MCF 10A (cell line): ENCODE data around the gene KLHL8. TPM values are rescaled to one million over a fixed set of nuclear protein-coding genes. Genes with fewer than 3 reads are reported as not detected.
"Not testable (repeated sequence)": the region's sequence is repeated elsewhere in the genome, so short reads cannot be mapped to it uniquely, and the experiment has no call there.

Experiments used
- BruUV-seq: library from RNA; stranded (reverse); fragments of 400-500 nt; replicated peaks from 2 replicates; lab custom pipeline; 2021; lab: Mats Ljungman, UMichigan
- CTCF ChIA-PET: fragments of 300-600 bp; sonication (Branson Sonifier 250); formaldehyde crosslinking; extraction: SDS; loops from one replicate; lab custom pipeline; 2021; ENCODE audit warnings: antibody characterized with exemption, inconsistent platforms; lab: Yijun Ruan, JAX
- POLR2A ChIA-PET: fragments of 300-600, 350-650 bp; sonication (Branson Sonifier 250); formaldehyde crosslinking; extraction: SDS; loops from one replicate; lab custom pipeline; 2020; ENCODE audit warnings: antibody characterized with exemption, inconsistent platforms; lab: Yijun Ruan, JAX
- DNase-seq: peaks from one replicate; pipeline ENCODE4 v3.0.0-alpha.2; 2018; ENCODE audit not compliant: unreplicated experiment
- H3K27ac Mint-ChIP-seq: one replicate; pipeline ENCODE4 v1.8.0; 2022; ENCODE audit warnings: mild to moderate bottlenecking, low read depth, mixed read lengths; ENCODE audit not compliant: unreplicated experiment
- H3K27me3 Mint-ChIP-seq: one replicate; pipeline ENCODE4 v1.8.0; 2022; ENCODE audit warnings: mixed read lengths; ENCODE audit not compliant: insufficient read depth, unreplicated experiment
- H3K36me3 Mint-ChIP-seq: one replicate; pipeline ENCODE4 v1.8.0; 2022; ENCODE audit warnings: mild to moderate bottlenecking, moderate library complexity, mixed read lengths; ENCODE audit not compliant: insufficient read depth, unreplicated experiment
- H3K4me1 Mint-ChIP-seq: one replicate; pipeline ENCODE4 v1.8.0; 2022; ENCODE audit warnings: mixed read lengths; ENCODE audit not compliant: insufficient read depth, unreplicated experiment
- H3K4me3 Mint-ChIP-seq: one replicate; pipeline ENCODE4 v1.8.0; 2022; ENCODE audit warnings: mild to moderate bottlenecking, moderate library complexity, mixed read lengths; ENCODE audit not compliant: unreplicated experiment
- H3K9me3 Mint-ChIP-seq: one replicate; pipeline ENCODE4 v1.8.0; 2022; ENCODE audit warnings: mixed read lengths; ENCODE audit not compliant: unreplicated experiment
- CTCF ChIP-seq: fragments of 200-600 bp; IDR thresholded peaks from one replicate; pipeline ENCODE4 v1.8.0; 2022; ENCODE audit warnings: antibody characterized with exemption, mild to moderate bottlenecking; ENCODE audit not compliant: unreplicated experiment
- intact Hi-C: fragments of 100-400 bp; cut with micrococcal nuclease; formaldehyde crosslinking; loops from 2 replicates; pipeline ENCODE4 v1.14.1; 2022
- total RNA-seq: library from RNA; stranded (reverse); gene quantifications from 2 replicates; pipeline ENCODE4 v1.2.3, GENCODE V29; 2022

KLHL8 gene
- total RNA-seq, 1 experiment from 2014 or later: 14.9 TPM

- ChIA-PET POLR2A (interaction anchor here (1.6 kb wide), 1 partner anchor 211 kb away, joined by 3 read pairs; no protein-coding TSS in a partner anchor), CTCF (interaction anchor here (0.6 to 0.7 kb wide), 2 partner anchors 84 to 156 kb away, joined by 3 read pairs; no protein-coding TSS in a partner anchor)
- intact Hi-C loops: no loop called here
- BruUV-seq: no TSS peak
- DNase-seq: no peak
- no peak for TF ChIP-seq CTCF
- Mint-ChIP-seq H3K36me3 (peaks cover 38% of the 10 kb centered on the region), H3K4me1 (peaks cover 6% of the 10 kb centered on the region), H3K27me3 (no peaks in the 10 kb centered on the region), H3K27ac (no peak overlapping the region), H3K4me3 (no peak overlapping the region), H3K9me3 (no peaks in the 10 kb centered on the region)
These were observed 73.3 kb downstream of the KLHL8 start for GRCh38 chr4:87147116-87147515.

GRCh38 chr4:87145934-87146333 is 74.5 kb downstream of the KLHL8 start:
- H3K4me1 Mint-ChIP-seq, CTCF ChIA-PET: not testable (repeated sequence)
- peaks cover 50% of the 10 kb centered on the region for H3K36me3 Mint-ChIP-seq

GRCh38 chr4:87144356-87144755 is 76.1 kb downstream of the KLHL8 start:
- Mint-ChIP-seq H3K27ac (no peak overlapping the region), H3K9me3 (no peaks in the 10 kb centered on the region), H3K4me3 (no peak overlapping the region), H3K4me1 (no peaks in the 10 kb centered on the region), H3K36me3 (peaks cover 64% of the 10 kb centered on the region), H3K27me3 (no peaks in the 10 kb centered on the region)
- ChIA-PET CTCF (interaction anchor here (0.6 kb wide), 1 partner anchor 240 kb away, joined by 4 read pairs; no protein-coding TSS in a partner anchor), POLR2A (no interaction called here)
- intact Hi-C loops: no loop called here
- no peak for TF ChIP-seq CTCF
- BruUV-seq: no TSS peak
- no peak for DNase-seq

More at GRCh38 chr4:87145934-87146333, 74.5 kb downstream of the KLHL8 start:
- BruUV-seq, DNase-seq, H3K9me3 Mint-ChIP-seq, H3K27me3 Mint-ChIP-seq, H3K27ac Mint-ChIP-seq, intact Hi-C loops, H3K4me3 Mint-ChIP-seq, POLR2A ChIA-PET: not testable (repeated sequence)

GRCh38 chr4:87141428-87141827 is 79.0 kb downstream of the KLHL8 start:
- ChIA-PET CTCF (interaction anchor here (0.5 to 0.7 kb wide), 2 partner anchors 9 to 12 kb away, joined by 3 read pairs; no protein-coding TSS in a partner anchor), POLR2A (interaction anchor here (1.0 kb wide), 1 partner anchor 388 kb away, joined by 3 read pairs; the partner anchor contains the start of gene SPARCL1)
- no peak for TF ChIP-seq CTCF
- Mint-ChIP-seq H3K27ac (no peak overlapping the region), H3K27me3 (no peaks in the 10 kb centered on the region), H3K9me3 (no peaks in the 10 kb centered on the region), H3K36me3 (peaks cover 89% of the 10 kb centered on the region), H3K4me1 (no peaks in the 10 kb centered on the region), H3K4me3 (no peak overlapping the region)
- intact Hi-C loops: no loop called here
- no peak for DNase-seq
- no TSS peak for BruUV-seq
